H9 (cell line): Measurements from ENCODE around the gene MYCBPAP. TPM values are rescaled to one million over a fixed set of nuclear protein-coding genes. Genes with fewer than 3 reads are reported as not detected.

Source experiments
- DNase-seq: peaks from one replicate; pipeline ENCODE4 v3.0.0-alpha.2; 2017
- H2AFZ ChIP-seq: one replicate; pipeline ENCODE4 v1.6.1; 2013; ENCODE audit warnings: mild to moderate bottlenecking, low read length, control low read depth, moderate library complexity
- H2AK5ac ChIP-seq: 2 replicates; pipeline ENCODE4 v1.6.1; 2013; ENCODE audit warnings: low read length, control low read depth, mixed read lengths; ENCODE audit not compliant: insufficient read length
- H2BK120ac ChIP-seq: one replicate; pipeline ENCODE4 v1.6.1; 2013; ENCODE audit warnings: low read depth, mild to moderate bottlenecking, low read length, control low read depth, inconsistent platforms; ENCODE audit not compliant: poor library complexity, severe bottlenecking
- H2BK12ac ChIP-seq: 2 replicates; pipeline ENCODE4 v1.6.1; 2013; ENCODE audit warnings: low read length, control low read depth, mixed read lengths, low read depth; ENCODE audit not compliant: insufficient read length
- H2BK15ac ChIP-seq: 2 replicates; pipeline ENCODE4 v1.6.1; 2013; ENCODE audit warnings: low read depth, low read length, control low read depth
- H2BK20ac ChIP-seq: one replicate; pipeline ENCODE4 v1.6.1; 2013; ENCODE audit warnings: low read depth, mild to moderate bottlenecking, low read length, control low read depth, inconsistent platforms; ENCODE audit not compliant: poor library complexity, severe bottlenecking
- H2BK5ac ChIP-seq: 2 replicates; pipeline ENCODE4 v1.6.1; 2013; ENCODE audit warnings: low read length, control low read depth, mixed read lengths; ENCODE audit not compliant: insufficient read length
- H3K14ac ChIP-seq: 2 replicates; pipeline ENCODE4 v1.6.1; 2013; ENCODE audit warnings: low read length, control low read depth; ENCODE audit not compliant: insufficient read depth
- H3K18ac ChIP-seq: 2 replicates; pipeline ENCODE4 v1.6.1; 2013; ENCODE audit warnings: low read depth, mild to moderate bottlenecking, mixed read lengths, low read length, control low read depth; ENCODE audit not compliant: insufficient read length
- H3K23ac ChIP-seq: 2 replicates; pipeline ENCODE4 v1.6.1; 2013; ENCODE audit warnings: low read length, control low read depth, mixed read lengths, low read depth; ENCODE audit not compliant: insufficient read length
- H3K23me2 ChIP-seq: 2 replicates; pipeline ENCODE4 v1.6.1; 2013; ENCODE audit warnings: low read depth, mild to moderate bottlenecking, mixed read lengths, low read length, control low read depth; ENCODE audit not compliant: insufficient read length, poor library complexity, severe bottlenecking
- H3K27ac ChIP-seq: 2 replicates; pipeline ENCODE4 v1.5.1; 2013; ENCODE audit warnings: low read length, control low read depth, mixed read lengths, low read depth; ENCODE audit not compliant: insufficient read length
- H3K27me3 ChIP-seq: 2 replicates; pipeline ENCODE4 v1.6.1; 2013; ENCODE audit warnings: low read length, control low read depth, inconsistent platforms; ENCODE audit not compliant: insufficient read depth
- H3K4ac ChIP-seq: 2 replicates; pipeline ENCODE4 v1.6.1; 2013; ENCODE audit warnings: low read depth, mild to moderate bottlenecking, control low read depth, inconsistent platforms, low read length, moderate library complexity
- H3K4me1 ChIP-seq: 2 replicates; pipeline ENCODE4 v1.6.1; 2013; ENCODE audit warnings: low read length, control low read depth, inconsistent platforms; ENCODE audit not compliant: insufficient read depth
- H3K4me2 ChIP-seq: 2 replicates; pipeline ENCODE4 v1.6.1; 2013; ENCODE audit warnings: low read length, control low read depth, mixed read lengths; ENCODE audit not compliant: insufficient read length, insufficient read depth
- H3K56ac ChIP-seq: 2 replicates; pipeline ENCODE4 v1.6.1; 2013; ENCODE audit warnings: low read depth, mild to moderate bottlenecking, mixed read lengths, low read length, control low read depth; ENCODE audit not compliant: insufficient read length
- H3K79me1 ChIP-seq: 2 replicates; pipeline ENCODE4 v1.6.1; 2013; ENCODE audit warnings: low read depth, mild to moderate bottlenecking, moderate library complexity, low read length, control low read depth, inconsistent platforms; ENCODE audit not compliant: insufficient read depth, poor library complexity, severe bottlenecking
- H3K79me2 ChIP-seq: 2 replicates; pipeline ENCODE4 v1.6.1; 2013; ENCODE audit warnings: low read length, control low read depth, inconsistent platforms; ENCODE audit not compliant: insufficient read depth
- H3K9ac ChIP-seq: 2 replicates; pipeline ENCODE4 v1.6.1; 2013; ENCODE audit warnings: low read length, control low read depth, mixed read lengths; ENCODE audit not compliant: insufficient read length; ENCODE audit errors: extremely low read depth
- H3K9me3 ChIP-seq: one replicate; pipeline ENCODE4 v1.6.1; 2013; ENCODE audit warnings: low read depth, low read length, inconsistent platforms; ENCODE audit not compliant: control insufficient read depth
- H3T11ph ChIP-seq: one replicate; pipeline ENCODE4 v1.6.1; 2013; ENCODE audit warnings: mild to moderate bottlenecking, low read length, control low read depth, inconsistent platforms
- H4K20me1 ChIP-seq: one replicate; pipeline ENCODE4 v1.6.1; 2013; ENCODE audit not compliant: control insufficient read depth, insufficient read length, insufficient read depth
- H4K5ac ChIP-seq: 2 replicates; pipeline ENCODE4 v1.6.1; 2013; ENCODE audit warnings: low read depth, mild to moderate bottlenecking, mixed read lengths, low read length, control low read depth; ENCODE audit not compliant: insufficient read length
- H4K8ac ChIP-seq: replicated peaks from 2 replicates; pipeline ENCODE4 v1.6.1; 2013; ENCODE audit warnings: low read length, control low read depth, mixed read lengths, low read depth; ENCODE audit not compliant: insufficient read length
- H4K91ac ChIP-seq: 2 replicates; pipeline ENCODE4 v1.6.1; 2013; ENCODE audit warnings: low read depth, mild to moderate bottlenecking, moderate library complexity, mixed read lengths, low read length, control low read depth; ENCODE audit not compliant: insufficient read length
- H3K27ac Mint-ChIP-seq, 3 experiments: 2 replicates in 2 of 3; 3 replicates in 1 of 3; pipeline ENCODE4 v1.8.0; 2020 to 2021; ENCODE audit warnings: mixed read lengths in 3 of 3, mild to moderate bottlenecking in 1 of 3, moderate library complexity in 1 of 3
- H3K27me3 Mint-ChIP-seq: 2 replicates; pipeline ENCODE4 v1.8.0; 2021; ENCODE audit warnings: low read depth, mild to moderate bottlenecking, moderate library complexity, mixed read lengths
- H3K36me3 Mint-ChIP-seq, 3 experiments: 2 replicates in 2 of 3; 3 replicates in 1 of 3; pipeline ENCODE4 v1.8.0; 2020 to 2021; ENCODE audit warnings: low read depth in 3 of 3, mixed read lengths in 3 of 3; ENCODE audit not compliant: insufficient read depth in 1 of 3
- H3K4me1 Mint-ChIP-seq, 2 experiments: 2 replicates each; pipeline ENCODE4 v1.8.0; 2020; ENCODE audit warnings: mixed read lengths in 2 of 2
- H3K4me3 Mint-ChIP-seq, 2 experiments: 2 replicates in 1 of 2; 3 replicates in 1 of 2; pipeline ENCODE4 v1.8.0; 2020 to 2021; ENCODE audit warnings: mild to moderate bottlenecking in 2 of 2, mixed read lengths in 2 of 2, moderate library complexity in 1 of 2
- H3K9me3 Mint-ChIP-seq, 2 experiments: 2 replicates in 1 of 2; 3 replicates in 1 of 2; pipeline ENCODE4 v1.8.0; 2020; ENCODE audit warnings: mild to moderate bottlenecking in 2 of 2, mixed read lengths in 2 of 2, moderate library complexity in 1 of 2
- CTCF ChIP-seq: fragments of 200-600 bp; sonication (generic); conservative IDR thresholded peaks from 3 replicates; pipeline ENCODE4 v1.8.0; 2021; ENCODE audit warnings: antibody characterized with exemption, mild to moderate bottlenecking
- WGBS: extraction: QIAGEN DNeasy Blood & Tissue Kit; methylation state at CpG from one replicate; pipeline ENCODE4 v1.1.7; 2013; ENCODE audit warnings: missing lambda C conversion rate, low lambda C conversion rate, mixed read lengths; ENCODE audit not compliant: insufficient read length; ENCODE audit errors: extremely low coverage; 5-methylcytosine and 5-hydroxymethylcytosine counted together
- total RNA-seq: library from RNA; stranded (reverse); gene quantifications from 2 replicates; pipeline ENCODE4 v1.2.1, GENCODE V29; 2021

The MYCBPAP gene
- total RNA-seq, 1 experiment from 2014 or later, result 1.7 TPM

- Histone ChIP-seq H3K18ac (no peak overlapping the region), H3K14ac (no peak overlapping the region), H3K4me2 (no peak overlapping the region), H2BK120ac (no peak overlapping the region), H3K4me1 (peaks cover 3% of the 10 kb centered on the region; the same call in 1 of the 2 replicates), H3K79me2 (no peaks in the 10 kb centered on the region), H3K23ac (no peak overlapping the region), H2BK12ac (no peak overlapping the region), H3K9me3 (no peaks in the 10 kb centered on the region), H2BK5ac (no peak overlapping the region), H3K27ac (no peak overlapping the region), H3K9ac (no peak overlapping the region), H3K4ac (no peak overlapping the region), H2AK5ac (no peak overlapping the region), H4K91ac (no peak overlapping the region), H3K23me2 (peaks cover 2% of the 10 kb centered on the region), H3K79me1 (no peaks in the 10 kb centered on the region), H4K5ac (no peak overlapping the region), H2BK20ac (no peak overlapping the region), H3K27me3 (peaks cover 12% of the 10 kb centered on the region; the same call in 1 of the 2 replicates), H2BK15ac (no peak overlapping the region), H3K56ac (no peak overlapping the region), H2AFZ (no peak overlapping the region), H4K8ac (no peak overlapping the region), H3T11ph (no peak overlapping the region), H4K20me1 (no peaks in the 10 kb centered on the region)
- no peak overlapping the region for H3K4me3 Mint-ChIP-seq
- no peak overlapping the region for H3K27ac Mint-ChIP-seq
- peaks cover 33% of the 10 kb centered on the region for H3K27me3 Mint-ChIP-seq
- TF ChIP-seq CTCF, result no peak
- no CpG with 5 or more reads among the region's 9 CpGs for WGBS
- H3K9me3 Mint-ChIP-seq, result no peaks in the 10 kb centered on the region
- no peak for DNase-seq
- H3K4me1 Mint-ChIP-seq, result peaks cover 16 to 24% of the 10 kb centered on the region in 2 experiments
- peaks cover 0 to 4% (median 2%) of the 10 kb centered on the region in 3 experiments; a peak in 4 of 7 replicates for H3K36me3 Mint-ChIP-seq
Measured at GRCh38 chr17:50465635-50466034, 42.6 kb upstream of the MYCBPAP start.
